ENCODE measurements around the gene WIPF1. TPM values are rescaled to one million over a fixed set of nuclear protein-coding genes. Genes with fewer than 3 reads are reported as not detected.

WIPF1 gene
- total RNA-seq, 2 donors from 2014 or later = 368 to 424 TPM

- DNase-seq (no peak), ATAC-seq (no peak)
- Mint-ChIP-seq H3K36me3 (ENCODE audit: low read depth) (no peaks in the 10 kb centered on the region), H3K27me3 (no peaks in the 10 kb centered on the region), H3K4me3 (no peak overlapping the region), H3K27ac (peak overlapping the region; percentile 90), H3K4me1 (peaks cover 63% of the 10 kb centered on the region)
- H3K9me3 ChIP-seq (ENCODE audit: control insufficient read depth, low read length, poor library complexity, severe bottlenecking) = no peaks in the 10 kb centered on the region
Observed at GRCh38 chr2:174614261-174614660, 16.7 kb upstream of the WIPF1 start.

GRCh38 chr2:174613531-174613930, 15.9 kb upstream of the WIPF1 start:
- ATAC-seq (no peak), DNase-seq (no peak)
- Mint-ChIP-seq H3K4me1 (peaks cover 60% of the 10 kb centered on the region), H3K27me3 (no peaks in the 10 kb centered on the region), H3K4me3 (no peak overlapping the region), H3K27ac (peak overlapping the region; percentile 90), H3K36me3 (ENCODE audit: low read depth) (no peaks in the 10 kb centered on the region)
- no peaks in the 10 kb centered on the region for H3K9me3 ChIP-seq (ENCODE audit: control insufficient read depth, low read length, poor library complexity, severe bottlenecking)

GRCh38 chr2:174612970-174613369, 15.4 kb upstream of the WIPF1 start:
- Mint-ChIP-seq H3K36me3 (ENCODE audit: low read depth) (no peaks in the 10 kb centered on the region), H3K4me3 (no peak overlapping the region)
- H3K9me3 ChIP-seq (ENCODE audit: control insufficient read depth, low read length, poor library complexity, severe bottlenecking) = no peaks in the 10 kb centered on the region

GRCh38 chr2:174611854-174612253, 14.2 kb upstream of the WIPF1 start:
- Mint-ChIP-seq H3K27me3 (no peaks in the 10 kb centered on the region), H3K4me3 (no peak overlapping the region), H3K27ac (peak overlapping the region; percentile 98), H3K4me1 (peaks cover 58% of the 10 kb centered on the region), H3K36me3 (ENCODE audit: low read depth) (peaks cover 2% of the 10 kb centered on the region)
- DNase-seq (no peak), ATAC-seq (no peak)
- H3K9me3 ChIP-seq (ENCODE audit: control insufficient read depth, low read length, poor library complexity, severe bottlenecking) = no peaks in the 10 kb centered on the region

More at GRCh38 chr2:174612970-174613369, 15.4 kb upstream of the WIPF1 start:
- DNase-seq = no peak
- Mint-ChIP-seq H3K4me1 (peaks cover 60% of the 10 kb centered on the region), H3K27me3 (no peaks in the 10 kb centered on the region), H3K27ac (peak overlapping the region; percentile 90)
- no peak for ATAC-seq

DNA sequence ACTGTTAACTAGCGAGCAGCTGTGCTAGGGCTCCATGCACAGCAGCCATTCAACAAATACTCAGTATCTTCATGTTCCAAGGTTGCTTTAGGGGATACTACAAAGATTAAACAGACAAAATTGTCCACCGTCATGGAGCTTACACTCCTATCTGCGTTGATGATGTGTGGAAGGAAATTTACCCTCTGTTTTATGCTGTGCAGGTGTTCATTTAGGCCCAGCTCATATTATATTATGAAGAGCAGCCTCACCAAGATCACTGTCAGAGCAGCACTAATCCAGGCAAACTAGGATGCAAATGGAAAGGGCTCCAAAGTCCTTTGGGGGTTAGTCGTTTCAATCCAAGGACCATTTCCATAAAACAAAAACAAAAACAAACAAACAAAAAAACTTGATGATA, 13.4 kb upstream of the WIPF1 start:
- peaks cover 60% of the 10 kb centered on the region for H3K4me1 Mint-ChIP-seq
- no peaks in the 10 kb centered on the region for H3K9me3 ChIP-seq (ENCODE audit: control insufficient read depth, low read length, poor library complexity, severe bottlenecking)
- H3K36me3 Mint-ChIP-seq (ENCODE audit: low read depth) = peaks cover 2% of the 10 kb centered on the region
- ATAC-seq = no peak
- peak overlapping the region; percentile 98 for H3K27ac Mint-ChIP-seq
- H3K27me3 Mint-ChIP-seq = no peaks in the 10 kb centered on the region
- H3K4me3 Mint-ChIP-seq = peak overlapping the region; percentile 69
- DNase-seq = no peak

- Mint-ChIP-seq H3K27me3 (no peaks in the 10 kb centered on the region), H3K27ac (peak overlapping the region; percentile 98), H3K4me1 (peaks cover 59% of the 10 kb centered on the region), H3K36me3 (ENCODE audit: low read depth) (peaks cover 2% of the 10 kb centered on the region), H3K4me3 (peak overlapping the region; percentile 69)
- DNase-seq = no peak
- no peaks in the 10 kb centered on the region for H3K9me3 ChIP-seq (ENCODE audit: control insufficient read depth, low read length, poor library complexity, severe bottlenecking)
- ATAC-seq = no peak
Observed at GRCh38 chr2:174610243-174610995, 12.8 kb upstream of the WIPF1 start.

- Mint-ChIP-seq H3K4me1 (peaks cover 59% of the 10 kb centered on the region), H3K36me3 (ENCODE audit: low read depth) (peaks cover 2% of the 10 kb centered on the region), H3K27me3 (no peaks in the 10 kb centered on the region), H3K4me3 (peak overlapping the region; percentile 19), H3K27ac (peak overlapping the region; percentile 98)
- ATAC-seq (no peak), DNase-seq (no peak)
- H3K9me3 ChIP-seq (ENCODE audit: control insufficient read depth, low read length, poor library complexity, severe bottlenecking) = no peaks in the 10 kb centered on the region
Observed at GRCh38 chr2:174609261-174609660, 11.7 kb upstream of the WIPF1 start.

- no peaks in the 10 kb centered on the region for H3K27me3 Mint-ChIP-seq
- DNase-seq = no peak
- H3K9me3 ChIP-seq (ENCODE audit: control insufficient read depth, low read length, poor library complexity, severe bottlenecking) = no peaks in the 10 kb centered on the region
Observed at GRCh38 chr2:174608866-174609214, 11.2 kb upstream of the WIPF1 start.

GRCh38 chr2:174607989-174608865, 10.6 kb upstream of the WIPF1 start:
- H3K27me3 Mint-ChIP-seq = no peaks in the 10 kb centered on the region
- ATAC-seq = peak; percentile 94
- peak overlapping the region; percentile 98 for H3K27ac Mint-ChIP-seq
- peaks cover 2% of the 10 kb centered on the region for H3K36me3 Mint-ChIP-seq (ENCODE audit: low read depth)
- peaks cover 55% of the 10 kb centered on the region for H3K4me1 Mint-ChIP-seq
- peak overlapping the region; percentile 80 for H3K4me3 Mint-ChIP-seq
- no peaks in the 10 kb centered on the region for H3K9me3 ChIP-seq (ENCODE audit: control insufficient read depth, low read length, poor library complexity, severe bottlenecking)
- peak in 2 of 3 donors; percentile 29 to 37 for DNase-seq

More at GRCh38 chr2:174608866-174609214, 11.2 kb upstream of the WIPF1 start:
- Mint-ChIP-seq H3K27ac (peak overlapping the region; percentile 98), H3K36me3 (ENCODE audit: low read depth) (peaks cover 2% of the 10 kb centered on the region), H3K4me3 (no peak overlapping the region), H3K4me1 (peaks cover 55% of the 10 kb centered on the region)
- peak; percentile 41 for ATAC-seq

- H3K36me3 Mint-ChIP-seq (ENCODE audit: low read depth) = peaks cover 2% of the 10 kb centered on the region
- H3K9me3 ChIP-seq (ENCODE audit: control insufficient read depth, low read length, poor library complexity, severe bottlenecking) = no peaks in the 10 kb centered on the region
- ATAC-seq = no peak
- H3K4me3 Mint-ChIP-seq = peak overlapping the region; percentile 80
- peaks cover 60% of the 10 kb centered on the region for H3K4me1 Mint-ChIP-seq
- DNase-seq = no peak
- no peaks in the 10 kb centered on the region for H3K27me3 Mint-ChIP-seq
- H3K27ac Mint-ChIP-seq = peak overlapping the region; percentile 98
Observed at GRCh38 chr2:174607584-174607983, 10.0 kb upstream of the WIPF1 start.

DNA sequence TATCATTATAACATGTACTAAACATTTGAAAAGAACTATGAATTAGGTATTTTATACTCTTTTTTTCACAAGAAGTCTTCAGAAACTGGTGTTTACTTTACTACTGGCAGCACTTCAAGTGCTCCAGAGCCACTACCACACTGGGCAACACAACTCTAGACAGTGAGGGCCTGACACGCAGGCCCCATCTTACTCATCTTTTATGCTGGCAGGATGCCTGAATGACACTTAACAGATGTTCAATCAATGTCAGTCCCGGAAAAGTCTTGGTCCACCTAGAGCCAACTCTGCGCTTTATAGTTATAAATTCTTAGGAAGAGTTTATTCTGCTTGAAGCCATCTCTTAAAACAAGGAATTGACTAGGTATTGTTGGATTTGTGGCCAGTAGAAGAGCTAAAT, 8.7 kb upstream of the WIPF1 start:
- DNase-seq (no peak), ATAC-seq (no peak)
- Mint-ChIP-seq H3K27ac (peak overlapping the region; percentile 98), H3K27me3 (no peaks in the 10 kb centered on the region), H3K36me3 (ENCODE audit: low read depth) (peaks cover 2% of the 10 kb centered on the region), H3K4me3 (peak overlapping the region; percentile 67), H3K4me1 (peaks cover 65% of the 10 kb centered on the region)
- no peaks in the 10 kb centered on the region for H3K9me3 ChIP-seq (ENCODE audit: control insufficient read depth, low read length, poor library complexity, severe bottlenecking)

DNA sequence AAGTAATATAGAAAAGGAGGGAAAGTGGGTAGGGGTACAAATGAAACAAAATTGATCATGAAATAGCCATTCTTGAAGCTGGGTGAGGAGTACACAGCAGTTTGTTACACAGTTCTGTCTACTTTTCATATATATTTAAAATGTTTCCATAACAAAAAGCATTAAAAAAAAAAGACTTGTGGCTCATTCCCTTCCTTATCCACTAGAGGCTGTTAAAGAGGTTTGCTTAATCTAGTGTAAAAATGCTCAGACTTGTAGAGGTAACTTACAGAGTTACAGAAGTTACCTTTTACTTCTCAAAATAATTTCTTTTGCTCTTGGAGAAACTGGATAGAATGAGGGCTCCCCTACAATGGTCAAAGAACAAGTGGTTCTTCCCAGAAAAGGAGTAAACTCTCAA, 8.1 kb upstream of the WIPF1 start:
- no peaks in the 10 kb centered on the region for H3K9me3 ChIP-seq (ENCODE audit: control insufficient read depth, low read length, poor library complexity, severe bottlenecking)
- ATAC-seq (no peak), DNase-seq (no peak)
- Mint-ChIP-seq H3K4me3 (no peak overlapping the region), H3K4me1 (peaks cover 65% of the 10 kb centered on the region), H3K36me3 (ENCODE audit: low read depth) (peaks cover 4% of the 10 kb centered on the region), H3K27ac (peak overlapping the region; percentile 98), H3K27me3 (no peaks in the 10 kb centered on the region)

- peak; percentile 65 for ATAC-seq
Observed at GRCh38 chr2:174603280-174603679, 5.7 kb upstream of the WIPF1 start.

More at GRCh38 chr2:174603280-174603679, 5.7 kb upstream of the WIPF1 start:
- H3K36me3 Mint-ChIP-seq (ENCODE audit: low read depth) = peaks cover 6% of the 10 kb centered on the region
- peak overlapping the region; percentile 7 for H3K4me3 Mint-ChIP-seq
- peaks cover 72% of the 10 kb centered on the region for H3K4me1 Mint-ChIP-seq
- peak in 2 of 3 donors; percentile 19 to 37 for DNase-seq
- H3K9me3 ChIP-seq (ENCODE audit: control insufficient read depth, low read length, poor library complexity, severe bottlenecking) = no peaks in the 10 kb centered on the region
- H3K27ac Mint-ChIP-seq = peak overlapping the region; percentile 93
- H3K27me3 Mint-ChIP-seq = no peaks in the 10 kb centered on the region

All from T-helper 17 cell (primary cell).